SH-SY5Y (cell line): ENCODE measurements around the gene CCNYL1.

Experiments
- GATA2 ChIP-seq: IDR thresholded peaks from 2 replicates; pipeline ENCODE4 v1.6.1; 2011; ENCODE audit warnings: mild to moderate bottlenecking, low read depth, low read length
- GATA3 ChIP-seq: IDR thresholded peaks from 2 replicates; pipeline ENCODE4 v1.6.1; 2011; ENCODE audit warnings: low read depth, mild to moderate bottlenecking, low read length, moderate library complexity

GRCh38 chr2:207682557-207682956 lies 28.9 kb upstream of the CCNYL1 start:
- TF ChIP-seq GATA2 (no peak), GATA3 (no peak)
